ENCODE data around the gene KAZN. TPM values are rescaled to one million over a fixed set of nuclear protein-coding genes. Genes with fewer than 3 reads are reported as not detected.

Gene KAZN
- total and polyA plus RNA-seq, 2 of the 8 experiments (the other 6 are each of a cell fraction or from before 2014, with no cell fraction given), result 3.7 to 11.8 TPM

DNA sequence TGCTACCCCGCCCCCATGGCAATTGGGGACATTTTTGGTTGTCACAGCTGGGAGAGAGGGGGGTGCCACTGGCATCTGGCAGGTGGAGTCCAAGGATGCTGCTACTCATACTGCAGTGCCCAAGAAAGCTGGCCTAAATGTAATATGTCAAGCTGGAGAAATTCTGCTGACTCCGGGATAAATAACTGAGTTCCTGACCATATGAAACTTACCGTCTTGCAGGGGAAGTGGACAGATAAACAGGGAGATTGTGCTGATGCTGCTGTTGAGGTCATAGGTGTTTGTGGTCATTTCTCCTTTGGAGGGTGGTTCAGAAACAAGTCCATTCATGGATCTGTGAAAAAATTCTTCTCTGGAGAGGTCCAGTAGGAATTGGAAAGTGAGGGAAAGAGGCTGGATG is 54.4 kb downstream of the KAZN start:
- Histone ChIP-seq H3K18ac (ENCODE audit: extremely low read depth, low read length) (no peak overlapping the region), H3K23me2 (ENCODE audit: low read depth, low read length) (no peaks in the 10 kb centered on the region; the same call in 1 of the 2 replicates), H2BK5ac (ENCODE audit: low read depth, low read length) (no peak overlapping the region), H3K27me3 (replicated peaks in 1 of 4; ENCODE audit: control insufficient read depth in 3 of 4, extremely low read depth in 1 of 4, insufficient read depth in 3 of 4, low read length in 3 of 4) (no peaks in the 10 kb centered on the region), H2BK20ac (ENCODE audit: low read length) (no peak overlapping the region), H3K9me3 (ENCODE audit: insufficient read depth in 2 of 2, low read depth in 1 of 2, low read length in 1 of 2) (no peaks in the 10 kb centered on the region), H2BK120ac (replicated peaks; ENCODE audit: low read depth, low read length) (no peak overlapping the region), H3K79me1 (ENCODE audit: low read depth, low read length) (no peaks in the 10 kb centered on the region), H3K14ac (ENCODE audit: insufficient read length) (no peak overlapping the region), H3K4me2 (ENCODE audit: insufficient read depth in 1 of 2, low read depth in 2 of 2, low read length in 2 of 2) (no peak overlapping the region), H2AK5ac (ENCODE audit: low read depth, low read length) (no peak overlapping the region), H2BK12ac (ENCODE audit: low read depth, low read length) (no peak overlapping the region), H4K20me1 (replicated peaks in 1 of 2; ENCODE audit: control insufficient read depth in 1 of 2, insufficient read depth in 2 of 2, low read length in 2 of 2) (no peaks in the 10 kb centered on the region), H2AFZ (ENCODE audit: low read length) (no peak overlapping the region), H4K8ac (ENCODE audit: extremely low read depth, insufficient read depth, low read length) (no peak overlapping the region; the same call in 1 of the 2 replicates), H4K91ac (replicated peaks; ENCODE audit: insufficient read length, low read length) (no peak overlapping the region), H2BK15ac (ENCODE audit: low read length) (no peak overlapping the region), H3K9ac (replicated peaks in 1 of 4; ENCODE audit: extremely low read depth in 1 of 4, low read depth in 3 of 4, low read length in 3 of 4) (no peak overlapping the region), H3K36me3 (ENCODE audit: control insufficient read depth in 2 of 4, insufficient read depth in 4 of 4, low read length in 3 of 4) (no peaks in the 10 kb centered on the region), H3K4me3 (ENCODE audit: extremely low read depth in 1 of 4, insufficient read depth in 2 of 4, low read depth in 3 of 4, low read length in 4 of 4) (no peak overlapping the region), H3K23ac (ENCODE audit: insufficient read length) (no peak overlapping the region), H3K4ac (replicated peaks; ENCODE audit: insufficient read length, low read depth, low read length) (no peak overlapping the region), H3K79me2 (ENCODE audit: control insufficient read depth in 1 of 2, insufficient read depth in 2 of 2, low read length in 2 of 2) (no peaks in the 10 kb centered on the region), H3K27ac (ENCODE audit: low read depth, low read length) (no peak overlapping the region), H4K5ac (ENCODE audit: insufficient read length, low read depth, low read length) (no peak overlapping the region), H3K56ac (replicated peaks; ENCODE audit: insufficient read length, low read depth, low read length) (no peak overlapping the region), H3K4me1 (replicated peaks in 1 of 4; ENCODE audit: control insufficient read depth in 3 of 4, insufficient read depth in 4 of 4, low read length in 3 of 4) (0 out of 7 replicates have a peak, but pooled peaks cover 0 to 1% (median 0%) of the 10 kb centered on the region in 4 experiments)
- FAIRE-seq (no peak), DNase-seq (ENCODE audit: low read depth in 1 of 2, low spot score in 2 of 2) (no peak)
- TF ChIP-seq JUND (IDR thresholded peaks at IDR 0.05; ENCODE audit: low read length) (no peak), CTBP2 (IDR thresholded peaks at IDR 0.05; ENCODE audit: borderline replicate concordance, insufficient read depth, insufficient read length, low read length) (no peak), TAF7 (optimal IDR thresholded peaks at IDR 0.05; ENCODE audit: borderline replicate concordance, low read depth, low read length) (no peak), KDM5A (IDR thresholded peaks at IDR 0.05; ENCODE audit: low read length) (no peak), SP2 (IDR thresholded peaks at IDR 0.05; ENCODE audit: low read length) (no peak), RXRA (IDR thresholded peaks at IDR 0.05; ENCODE audit: insufficient read depth, low read depth, low read length) (no peak), BRCA1 (IDR thresholded peaks at IDR 0.05; ENCODE audit: low read depth, low read length) (no peak), EGR1 (IDR thresholded peaks at IDR 0.05; ENCODE audit: borderline replicate concordance, low read depth, low read length) (no peak), SIX5 (IDR thresholded peaks at IDR 0.05; ENCODE audit: low read depth, low read length) (no peak), SAP30 (IDR thresholded peaks at IDR 0.05; ENCODE audit: insufficient read depth, insufficient replicate concordance, low read length) (no peak), TCF12 (IDR thresholded peaks at IDR 0.05; ENCODE audit: low read depth, low read length) (no peak), MAFK (IDR thresholded peaks at IDR 0.05; ENCODE audit: low read depth, low read length) (no peak)
- POLR2A ChIA-PET (ENCODE audit: partially characterized antibody), result interaction anchor here (0.6 kb wide), 1 partner anchor 19 kb away, joined by 4 read pairs; no protein-coding TSS in a partner anchor
- WGBS, 2 experiments (ENCODE audit: extremely low coverage in 1 of 2, insufficient coverage in 1 of 2, insufficient read length in 1 of 2, insufficient replicate concordance in 2 of 2, low coverage in 1 of 2, low lambda C conversion rate in 2 of 2, missing lambda C conversion rate in 1 of 2), result 88% methylated on average over 3 of the region's 3 CpGs; no CpG with 5 or more reads in 1 of the 2 experiments
- CTCF ChIA-PET (ENCODE audit: partially characterized antibody), result no interaction called here
